GM10266 (cell line): ENCODE results near the gene ATP7A.
"Not testable (repeated sequence)": the region's sequence is repeated elsewhere in the genome, so short reads cannot be mapped to it uniquely, and the experiment has no call there.

Experiments used
- DNase-seq: peaks from one replicate; pipeline ENCODE4 v3.0.0; 2012; ENCODE audit errors: extremely low spot score
- CTCF ChIP-seq: IDR thresholded peaks from 2 replicates; pipeline ENCODE4 v1.5.1; 2012; ENCODE audit warnings: mild to moderate bottlenecking, low read depth; ENCODE audit not compliant: control insufficient read depth, insufficient read depth; ENCODE audit errors: missing control alignments

The ATP7A gene

DNA sequence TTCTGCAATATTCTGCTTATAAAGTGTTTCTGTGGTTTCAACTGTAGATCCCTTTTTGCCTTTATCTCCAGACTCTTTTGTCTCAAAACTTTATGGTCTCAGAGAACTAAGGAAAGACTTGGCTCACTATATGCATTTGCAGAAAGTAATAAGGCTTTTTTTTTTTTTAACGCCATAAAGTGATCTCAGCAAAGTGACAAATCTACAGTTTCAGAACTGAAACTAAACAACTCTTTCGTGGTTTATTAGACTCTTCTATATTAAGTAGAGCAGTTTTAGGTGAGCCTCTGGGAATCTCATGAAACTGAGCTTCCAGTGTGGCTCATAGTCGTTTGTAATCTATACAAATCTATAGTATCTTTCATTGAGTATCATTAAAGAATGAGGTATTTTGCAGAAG lies 15.3 kb downstream of the ATP7A start:
- no peak for DNase-seq
- no peak for TF ChIP-seq CTCF

- no peak for DNase-seq
- TF ChIP-seq CTCF, result no peak
Measured at GRCh38 chrX:77930581-77930980, 20.1 kb downstream of the ATP7A start.

DNA sequence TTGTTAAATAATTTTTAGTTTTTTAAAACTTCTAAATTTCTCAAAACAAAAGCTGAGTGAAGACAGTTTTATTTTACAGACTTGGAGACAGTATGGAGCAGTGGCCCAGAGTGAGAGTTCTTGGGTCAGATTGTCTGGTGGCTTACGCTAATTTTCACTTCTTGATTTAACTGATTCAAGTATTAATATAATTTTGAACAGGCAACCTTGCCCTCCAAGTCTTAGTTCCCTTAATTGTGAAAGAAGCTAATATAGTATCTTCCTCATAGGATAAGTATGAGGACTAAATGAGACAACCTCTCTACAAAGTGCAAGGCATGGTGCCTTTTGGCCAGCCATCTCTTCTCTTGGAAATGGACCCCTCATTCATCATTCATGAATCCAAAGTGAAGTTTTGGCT lies 25.4 kb downstream of the ATP7A start:
- no peak for DNase-seq
- TF ChIP-seq CTCF, result no peak

- no peak for DNase-seq
- TF ChIP-seq CTCF, result no peak
Measured at GRCh38 chrX:77936299-77936698, 25.8 kb downstream of the ATP7A start.

DNA sequence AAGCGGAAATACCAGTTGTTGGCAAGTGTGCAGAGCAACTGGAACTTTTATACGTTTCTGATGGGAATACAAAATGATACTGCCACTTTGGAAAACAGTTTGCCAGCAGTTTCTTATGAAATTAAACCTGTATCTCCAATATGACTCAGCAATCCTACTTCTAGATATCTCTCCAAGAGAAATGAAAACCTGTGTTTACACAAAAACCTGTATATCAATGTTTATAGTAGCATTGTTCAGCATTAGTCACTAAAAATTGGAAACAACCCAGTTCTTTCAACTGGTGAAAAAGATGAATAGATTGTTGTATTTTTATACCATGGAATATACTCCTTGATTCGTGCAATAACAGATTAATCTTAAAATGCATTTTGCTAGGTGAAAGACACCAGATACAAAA lies 26.8 kb downstream of the ATP7A start:
- TF ChIP-seq CTCF, result no peak
- no peak for DNase-seq

DNA sequence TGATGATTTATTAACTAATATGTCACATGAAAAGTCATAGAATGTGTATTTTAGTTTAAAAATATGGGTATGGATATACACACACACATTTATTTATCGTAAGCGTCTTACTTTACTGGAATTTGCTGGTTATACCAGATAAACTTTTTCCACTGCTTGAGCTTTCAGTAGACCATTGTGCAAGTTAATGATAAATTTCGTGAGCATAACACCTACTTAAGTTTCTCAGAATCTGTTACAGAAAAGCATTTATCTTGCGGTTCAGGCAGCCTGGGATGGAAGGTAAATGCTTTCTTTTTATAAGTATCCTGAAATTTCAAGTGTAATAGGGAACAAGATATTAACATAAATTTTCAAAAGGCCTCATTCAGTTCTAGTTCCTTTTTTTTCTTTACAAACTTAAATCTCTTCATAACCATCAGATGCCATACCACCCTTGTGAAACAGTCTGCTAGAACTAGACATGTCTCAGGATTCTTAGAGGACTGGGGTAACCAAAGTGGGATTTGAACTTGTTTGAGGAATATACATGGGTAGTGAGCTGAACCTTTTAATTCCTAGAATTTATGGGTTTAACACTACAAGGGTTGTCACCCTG lies 27.7 kb downstream of the ATP7A start:
- TF ChIP-seq CTCF, result no peak
- no peak for DNase-seq

DNA sequence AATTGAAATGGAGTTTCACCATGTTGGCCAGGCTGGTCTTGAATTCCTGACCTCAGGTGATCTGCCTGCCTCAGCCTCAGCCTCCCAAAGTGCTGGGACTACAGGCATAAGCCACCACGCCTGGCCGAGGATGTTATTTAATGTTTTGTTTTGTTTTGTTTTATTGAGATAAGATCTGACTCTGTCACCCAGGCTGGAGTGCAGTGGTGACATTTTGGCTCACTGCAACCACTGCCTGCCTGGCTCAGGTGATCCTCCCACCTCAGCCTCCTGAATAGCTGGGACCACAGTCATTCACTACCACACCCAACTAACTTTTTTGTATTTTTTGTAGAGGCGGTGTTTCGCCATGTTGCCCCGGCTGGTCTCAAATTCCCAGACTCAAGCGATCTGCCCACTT lies 34.5 kb downstream of the ATP7A start:
- DNase-seq, result not testable (repeated sequence)

DNA sequence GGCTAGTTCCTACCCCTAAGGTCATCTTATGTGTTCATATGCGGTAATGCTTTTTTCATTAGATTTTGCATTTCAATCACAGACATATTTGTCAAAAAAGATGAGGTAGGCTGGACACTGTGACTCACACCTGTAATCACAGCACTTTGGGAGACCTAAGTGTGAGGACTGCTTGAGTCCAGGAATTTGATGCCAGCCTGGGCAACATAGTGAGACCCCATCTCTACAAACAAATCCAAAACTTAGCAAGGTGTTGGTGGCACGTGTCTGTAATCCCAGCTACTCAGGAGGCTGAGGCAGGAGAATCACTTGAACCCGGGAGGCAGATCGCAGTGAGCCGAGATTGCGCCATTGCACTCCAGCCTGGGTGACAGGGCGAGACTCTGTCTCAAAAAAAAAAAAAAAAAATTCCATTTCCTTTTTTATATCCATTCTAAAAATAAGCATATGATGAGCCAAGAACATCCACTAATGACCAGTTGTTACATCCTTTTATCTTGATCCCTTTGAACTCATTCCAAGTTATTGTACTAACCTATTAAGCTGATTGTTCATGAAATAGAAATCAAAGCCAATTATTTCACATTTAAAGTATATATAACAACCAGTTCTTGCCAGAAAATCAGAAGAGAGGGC lies 35.5 kb downstream of the ATP7A start:
- DNase-seq, result no peak
- no peak for TF ChIP-seq CTCF
